ENCODE results near the gene SYNE2. TPM values are rescaled to one million over a fixed set of nuclear protein-coding genes. Genes with fewer than 3 reads are reported as not detected.

SYNE2 gene
- total and polyA plus RNA-seq, 10 of the 15 experiments (the other 5 are each of a cell fraction or from before 2014, with no cell fraction given): 2.1 to 52.7 (median 38.1) TPM

- no peak for TF ChIP-seq TCF7 (IDR thresholded peaks at IDR 0.05; ENCODE audit: borderline replicate concordance)
- peak; percentile 98 for TF ChIP-seq MTA2 (IDR thresholded peaks at IDR 0.05; ENCODE audit: low read depth)
- TF ChIP-seq NR2C1 (IDR thresholded peaks at IDR 0.05): no peak
- peak; percentile 25; the same call in 1 of the 2 replicates for TF ChIP-seq JUNB (IDR thresholded peaks at IDR 0.05)
- TF ChIP-seq PKNOX1 (IDR thresholded peaks at IDR 0.05): peak; percentile 91
- peak; percentile 88 for TF ChIP-seq IKZF1 (conservative IDR thresholded peaks at IDR 0.05)
- no peak for TF ChIP-seq POLR2AphosphoS2 (IDR thresholded peaks at IDR 0.05; ENCODE audit: low read depth, low read length)
- TF ChIP-seq MYB (IDR thresholded peaks at IDR 0.05; ENCODE audit: borderline replicate concordance, low read depth, low read length): no peak
- TF ChIP-seq NFIC (IDR thresholded peaks at IDR 0.05; ENCODE audit: low read depth, low read length): peak; percentile 73
- TF ChIP-seq DPF2 (IDR thresholded peaks at IDR 0.05): peak; percentile 76
- no peak; the same call in 1 of the 2 replicates for TF ChIP-seq CBFB (IDR thresholded peaks at IDR 0.05; ENCODE audit: low read depth)
- TF ChIP-seq MXI1 (IDR thresholded peaks at IDR 0.05; ENCODE audit: low read depth, low read length): 0 out of 2 replicates have a peak, but pooled peaks have one; percentile 1
- TF ChIP-seq JUND (IDR thresholded peaks at IDR 0.05; ENCODE audit: low read depth, low read length): 0 out of 2 replicates have a peak, but pooled peaks have one; percentile 5
- no peak for TF ChIP-seq CTCF (IDR thresholded peaks at IDR 0.05 in 2 of 3, conservative IDR thresholded peaks at IDR 0.05 in 1 of 3; ENCODE audit: control insufficient read depth in 2 of 3, extremely low read depth in 1 of 3, insufficient read depth in 1 of 3, low read depth in 3 of 3, low read length in 3 of 3)
- TF ChIP-seq STAT1 (conservative IDR thresholded peaks at IDR 0.05): no peak
- TF ChIP-seq RBBP5 (conservative IDR thresholded peaks at IDR 0.05): 0 out of 2 replicates have a peak, but pooled peaks have one; percentile 85
- peak; percentile 81 for TF ChIP-seq TCF12 (IDR thresholded peaks at IDR 0.05; ENCODE audit: low read depth, low read length)
- TF ChIP-seq POLR2AphosphoS5 (IDR thresholded peaks at IDR 0.05; ENCODE audit: low read length): peak; percentile 63
- TF ChIP-seq USF2 (IDR thresholded peaks at IDR 0.05; ENCODE audit: borderline replicate concordance, low read depth, low read length): no peak
- TF ChIP-seq LARP7 (IDR thresholded peaks at IDR 0.05): peak; percentile 46
- TF ChIP-seq MTA3 (IDR thresholded peaks at IDR 0.05; ENCODE audit: borderline replicate concordance, low read length): no peak; the same call in 1 of the 2 replicates
- TF ChIP-seq HDGF (IDR thresholded peaks at IDR 0.05): peak; percentile 75
- TF ChIP-seq SMAD5 (IDR thresholded peaks at IDR 0.05; ENCODE audit: low read depth): 0 out of 2 replicates have a peak, but pooled peaks have one; percentile 28
- TF ChIP-seq NR2F1 (conservative IDR thresholded peaks at IDR 0.05): peak; percentile 83
- TF ChIP-seq CBX3 (IDR thresholded peaks at IDR 0.05; ENCODE audit: borderline replicate concordance, low read depth): no peak
- TF ChIP-seq IKZF2 (IDR thresholded peaks at IDR 0.05): peak; percentile 87 to 92
- peak; percentile 50 for TF ChIP-seq EED (IDR thresholded peaks at IDR 0.05; ENCODE audit: low read depth)
- no peak for TF ChIP-seq ZNF622 (IDR thresholded peaks at IDR 0.05)
- TF ChIP-seq BMI1 (IDR thresholded peaks at IDR 0.05; ENCODE audit: borderline replicate concordance): no peak; the same call in 1 of the 2 replicates
- no peak for TF ChIP-seq ZNF274 (IDR thresholded peaks at IDR 0.05; ENCODE audit: insufficient read depth, insufficient read length)
These were observed 383.1 kb downstream of the SYNE2 start (continued) for GRCh38 chr14:64235652-64236640.
